Gastroesophageal sphincter (tissue), 4 donors: ENCODE results near the gene ZSWIM6. TPM values are rescaled to one million over a fixed set of nuclear protein-coding genes. Genes with fewer than 3 reads are reported as not detected.
A peak's percentile ranks its signal among the peaks of the same experiment; 100 is the strongest.

Experiments
- ATAC-seq: fragments of 150-250 bp; one replicate; pipeline ENCODE4 v1.9.1; 2016; ENCODE audit warnings: mild to moderate bottlenecking, moderate library complexity
- H3K27ac ChIP-seq, 4 donors: fragments of 200-600 bp; sonication (generic) in 3 of 4; 1 replicate in 3 of 4; 2 replicates in 1 of 4; pipeline ENCODE4 v1.5.1; 2016 to 2019
- H3K27me3 ChIP-seq: fragments of 200-600 bp; sonication (generic); one replicate; pipeline ENCODE4 v1.5.1; 2019
- H3K36me3 ChIP-seq, 2 donors: fragments of 200-600 bp; sonication (generic); one replicate each; pipeline ENCODE4 v1.5.1; 2019; ENCODE audit warnings: control low read depth in 1 of 2
- H3K4me1 ChIP-seq, 3 donors: fragments of 200-600 bp; sonication (generic); 1 replicate in 2 of 3; 2 replicates in 1 of 3; pipeline ENCODE4 v1.5.1; 2016 to 2019; ENCODE audit warnings: control low read depth in 2 of 3
- H3K4me3 ChIP-seq, 2 donors: fragments of 200-600 bp; sonication (generic); one replicate each; pipeline ENCODE4 v1.5.1; 2019; ENCODE audit warnings: mild to moderate bottlenecking in 1 of 2, moderate library complexity in 1 of 2
- H3K9me3 ChIP-seq, 3 donors: fragments of 200-600 bp; sonication (generic); one replicate each; pipeline ENCODE4 v1.5.1; 2017 to 2019; ENCODE audit warnings: control low read depth in 2 of 3
- CTCF ChIP-seq, 4 experiments: fragments of 200-600 bp in 2 of 4; fragments of 450-650 bp in 2 of 4; sonication (generic) in 1 of 4; IDR thresholded peaks; one replicate each; pipeline ENCODE4 v1.5.1; 2017 to 2019; ENCODE audit warnings: antibody characterized with exemption in 4 of 4, mild to moderate bottlenecking in 2 of 4, moderate library complexity in 2 of 4
- EP300 ChIP-seq: sonication (generic); formaldehyde crosslinking; IDR thresholded peaks from one replicate; pipeline ENCODE4 v1.6.1; 2017; ENCODE audit warnings: antibody characterized with exemption, mild to moderate bottlenecking
- POLR2A ChIP-seq, 2 donors: fragments of 450-650 bp; IDR thresholded peaks; one replicate each; pipeline ENCODE4 v1.6.1; 2017; ENCODE audit warnings: antibody characterized with exemption in 2 of 2, mild to moderate bottlenecking in 2 of 2, moderate library complexity in 1 of 2
- POLR2AphosphoS5 ChIP-seq: sonication (generic); formaldehyde crosslinking; IDR thresholded peaks from one replicate; pipeline ENCODE4 v1.6.1; 2017; ENCODE audit warnings: antibody characterized with exemption
- WGBS, 2 donors: methylation state at CpG; one replicate each; pipeline ENCODE4 v1.1.5; 2018; ENCODE audit warnings: low coverage in 1 of 2; 5-methylcytosine and 5-hydroxymethylcytosine counted together
- total RNA-seq, 4 donors: library from RNA; depleted of rRNA; stranded (reverse); fragments of >200 nt; gene quantifications; one replicate each; pipeline ENCODE4 v1.1.0, GENCODE V29; 2016

The ZSWIM6 gene
- total RNA-seq, 4 donors from 2014 or later, result 8.9 to 20.9 (median 12.3) TPM

GRCh38 chr5:61327760-61328753 lies 4.0 kb upstream of the ZSWIM6 start:
- peak overlapping the region in 3 of 4 donors; percentile 98 to 99 (median 99) for H3K27ac ChIP-seq
- WGBS, 2 donors, result 72 to 92% methylated on average over 6 of the region's 6 CpGs
- no peaks in the 10 kb centered on the region for H3K9me3 ChIP-seq
- H3K4me1 ChIP-seq, result peaks cover 0 to 23% (median 8%) of the 10 kb centered on the region in 3 donors
- no peak for ATAC-seq
- no peaks in the 10 kb centered on the region for H3K36me3 ChIP-seq
- no peaks in the 10 kb centered on the region for H3K27me3 ChIP-seq
- TF ChIP-seq CTCF (IDR thresholded peaks at IDR 0.05) (no peak), POLR2AphosphoS5 (no peak), EP300 (no peak), POLR2A (IDR thresholded peaks at IDR 0.05) (no peak)
- no peak overlapping the region for H3K4me3 ChIP-seq

GRCh38 chr5:61328791-61329549 lies 3.1 kb upstream of the ZSWIM6 start:
- no peak for ATAC-seq
- no peaks in the 10 kb centered on the region for H3K9me3 ChIP-seq
- WGBS, 2 donors, result 50 to 54% methylated on average over 6 to 7 of the region's 7 CpGs

GRCh38 chr5:61329550-61330128 lies 2.4 kb upstream of the ZSWIM6 start:
- Histone ChIP-seq H3K36me3 (no peaks in the 10 kb centered on the region), H3K27me3 (no peaks in the 10 kb centered on the region), H3K9me3 (no peaks in the 10 kb centered on the region), H3K4me3 (peak overlapping the region; percentile 86 to 97), H3K4me1 (peaks cover 0 to 31% (median 10%) of the 10 kb centered on the region in 3 donors), H3K27ac (peak overlapping the region; percentile 82 to 99 (median 98))
- no peak for ATAC-seq
- 34 to 46% methylated on average over 8 to 10 of the region's 10 CpGs for WGBS, 2 donors
- no peak for TF ChIP-seq EP300
- no peak for TF ChIP-seq CTCF (IDR thresholded peaks at IDR 0.05)
- TF ChIP-seq POLR2A (IDR thresholded peaks at IDR 0.05), result no peak
- no peak for TF ChIP-seq POLR2AphosphoS5

More at GRCh38 chr5:61328791-61329549, 3.1 kb upstream of the ZSWIM6 start:
- H3K4me1 ChIP-seq, result peaks cover 0 to 24% (median 8%) of the 10 kb centered on the region in 3 donors
- no peak overlapping the region for H3K4me3 ChIP-seq
- H3K36me3 ChIP-seq, result no peaks in the 10 kb centered on the region
- H3K27ac ChIP-seq, result peak overlapping the region in 3 of 4 donors; percentile 98 to 99 (median 99)
- TF ChIP-seq POLR2AphosphoS5 (no peak), EP300 (no peak), POLR2A (IDR thresholded peaks at IDR 0.05) (no peak), CTCF (IDR thresholded peaks at IDR 0.05) (no peak)
- H3K27me3 ChIP-seq, result no peaks in the 10 kb centered on the region

GRCh38 chr5:61330341-61330844 lies 1.7 kb upstream of the ZSWIM6 start:
- peak overlapping the region; percentile 82 to 99 (median 98) for H3K27ac ChIP-seq
- no peak for TF ChIP-seq CTCF (IDR thresholded peaks at IDR 0.05)
- TF ChIP-seq EP300, result no peak
- no peak for TF ChIP-seq POLR2AphosphoS5
- no peak for TF ChIP-seq POLR2A (IDR thresholded peaks at IDR 0.05)
- peak overlapping the region; percentile 86 to 97 for H3K4me3 ChIP-seq
- no peaks in the 10 kb centered on the region for H3K9me3 ChIP-seq
- H3K27me3 ChIP-seq, result no peaks in the 10 kb centered on the region
- WGBS, 2 donors, result 0% methylated on average over 9 to 27 of the region's 30 CpGs
- ATAC-seq, result no peak
- H3K36me3 ChIP-seq, result no peaks in the 10 kb centered on the region
- peaks cover 0 to 38% (median 16%) of the 10 kb centered on the region in 3 donors for H3K4me1 ChIP-seq
